ENCODE data around the gene TPP1.

The TPP1 gene

GRCh38 chr11:6602096-6602940 is 16.9 kb downstream of the TPP1 start:
- Histone ChIP-seq H3K27me3 (replicated peaks; ENCODE audit: control insufficient read depth, insufficient read depth, low read length) (no peaks in the 10 kb centered on the region), H3K36me3 (ENCODE audit: control insufficient read depth, insufficient read depth, low read length) (peaks cover 22% of the 10 kb centered on the region), H3K4me3 (replicated peaks; ENCODE audit: low read depth, low read length) (peak overlapping the region; percentile 94)
- TF ChIP-seq CTCF (IDR thresholded peaks at IDR 0.05; ENCODE audit: insufficient read depth, low read length, poor library complexity, severe bottlenecking) = no peak
- DNase-seq (ENCODE audit: extremely low read depth, insufficient read length) = no peak

- peaks cover 24% of the 10 kb centered on the region for H3K36me3 ChIP-seq (ENCODE audit: control insufficient read depth, insufficient read depth, low read length)
Measured at GRCh38 chr11:6601041-6601461, 18.2 kb downstream of the TPP1 start.

GRCh38 chr11:6599881-6600390 is 19.3 kb downstream of the TPP1 start:
- no peak for DNase-seq (ENCODE audit: extremely low read depth, insufficient read length)
- no peak for TF ChIP-seq CTCF (IDR thresholded peaks at IDR 0.05; ENCODE audit: insufficient read depth, low read length, poor library complexity, severe bottlenecking)
- no peaks in the 10 kb centered on the region for H3K27me3 ChIP-seq (replicated peaks; ENCODE audit: control insufficient read depth, insufficient read depth, low read length)
- H3K36me3 ChIP-seq (ENCODE audit: control insufficient read depth, insufficient read depth, low read length) = peaks cover 28% of the 10 kb centered on the region
- H3K4me3 ChIP-seq (replicated peaks; ENCODE audit: low read depth, low read length) = no peak overlapping the region

More at GRCh38 chr11:6601041-6601461, 18.2 kb downstream of the TPP1 start:
- Histone ChIP-seq H3K27me3 (replicated peaks; ENCODE audit: control insufficient read depth, insufficient read depth, low read length) (no peaks in the 10 kb centered on the region), H3K4me3 (replicated peaks; ENCODE audit: low read depth, low read length) (no peak overlapping the region)
- TF ChIP-seq CTCF (IDR thresholded peaks at IDR 0.05; ENCODE audit: insufficient read depth, low read length, poor library complexity, severe bottlenecking) = no peak
- DNase-seq (ENCODE audit: extremely low read depth, insufficient read length) = no peak

- Histone ChIP-seq H3K4me3 (replicated peaks; ENCODE audit: low read depth, low read length) (no peak overlapping the region), H3K36me3 (ENCODE audit: control insufficient read depth, insufficient read depth, low read length) (peaks cover 29% of the 10 kb centered on the region), H3K27me3 (replicated peaks; ENCODE audit: control insufficient read depth, insufficient read depth, low read length) (no peaks in the 10 kb centered on the region)
- TF ChIP-seq CTCF (IDR thresholded peaks at IDR 0.05; ENCODE audit: insufficient read depth, low read length, poor library complexity, severe bottlenecking) = no peak
- DNase-seq (ENCODE audit: extremely low read depth, insufficient read length) = no peak
Measured at GRCh38 chr11:6599449-6599848, 19.8 kb downstream of the TPP1 start.

GRCh38 chr11:6598555-6598954 is 20.7 kb downstream of the TPP1 start:
- Histone ChIP-seq H3K4me3 (replicated peaks; ENCODE audit: low read depth, low read length) (no peak overlapping the region), H3K36me3 (ENCODE audit: control insufficient read depth, insufficient read depth, low read length) (peaks cover 32% of the 10 kb centered on the region), H3K27me3 (replicated peaks; ENCODE audit: control insufficient read depth, insufficient read depth, low read length) (no peaks in the 10 kb centered on the region)
- no peak for DNase-seq (ENCODE audit: extremely low read depth, insufficient read length)
- TF ChIP-seq CTCF (IDR thresholded peaks at IDR 0.05; ENCODE audit: insufficient read depth, low read length, poor library complexity, severe bottlenecking) = no peak

Measured in GM06990 (cell line).